Stomach (tissue), 9 donors: ENCODE results near the gene IQGAP2. TPM values are rescaled to one million over a fixed set of nuclear protein-coding genes. Genes with fewer than 3 reads are reported as not detected.

Source experiments
- DNase-seq, 2 donors: peaks; one replicate each; pipeline versions ENCODE4 v3.0.0 to v3.0.0-alpha.2; 2013 to 2019
- H3K27ac ChIP-seq, 5 donors: fragments of 200-600 bp in 4 of 5; sonication (generic) in 4 of 5; one replicate each; pipeline ENCODE4 v1.5.1; 2013 to 2019; ENCODE audit warnings: mild to moderate bottlenecking in 1 of 5, moderate library complexity in 1 of 5
- H3K27me3 ChIP-seq, 3 donors: fragments of 200-600 bp; sonication (generic); one replicate each; pipeline ENCODE4 v1.5.1; 2017 to 2019; ENCODE audit warnings: mixed run types in 1 of 3
- H3K36me3 ChIP-seq, 4 donors: fragments of 200-600 bp; sonication (generic); 1 replicate in 3 of 4; 2 replicates in 1 of 4; pipeline ENCODE4 v1.5.1; 2016 to 2019
- H3K4me1 ChIP-seq, 4 donors: fragments of 200-600 bp; sonication (generic); one replicate each; pipeline ENCODE4 v1.5.1; 2016 to 2019
- H3K4me3 ChIP-seq, 4 donors: fragments of 200-600 bp; sonication (generic) in 3 of 4; one replicate each; pipeline ENCODE4 v1.5.1; 2016 to 2019; ENCODE audit warnings: mild to moderate bottlenecking in 1 of 4
- H3K9me3 ChIP-seq, 4 donors: fragments of 200-600 bp; sonication (generic); one replicate each; pipeline ENCODE4 v1.5.1; 2016 to 2019
- EP300 ChIP-seq: sonication (generic); formaldehyde crosslinking; IDR thresholded peaks from one replicate; pipeline ENCODE4 v1.6.1; 2017; ENCODE audit warnings: antibody characterized with exemption
- POLR2A ChIP-seq, 4 donors: fragments of 450-650 bp; IDR thresholded peaks; one replicate each; pipeline ENCODE4 v1.6.1; 2016; ENCODE audit warnings: antibody characterized with exemption in 4 of 4, control low read depth in 2 of 4, mild to moderate bottlenecking in 1 of 4, moderate library complexity in 1 of 4
- POLR2AphosphoS5 ChIP-seq, 3 donors: sonication (generic); formaldehyde crosslinking; IDR thresholded peaks; one replicate each; pipeline ENCODE4 v1.6.1; 2016; ENCODE audit warnings: antibody characterized with exemption in 3 of 3
- WGBS, 5 donors: extraction: QIAGEN DNeasy Blood & Tissue Kit in 3 of 5; methylation state at CpG; one replicate each; pipeline versions ENCODE4 v1.1.5 to v1.1.7; 2013 to 2018; 5-methylcytosine and 5-hydroxymethylcytosine counted together
- intact Hi-C: fragments of 100-400 bp; cut with DNase I; formaldehyde crosslinking; loops from one replicate; pipeline ENCODE4 v1.15.1; 2023; ENCODE audit warnings: low total_unique reads
- polyA plus RNA-seq, 3 donors: library from polyadenylated mRNA; stranded (reverse); fragments of 200-250 nt; gene quantifications; one replicate each; pipeline ENCODE4 v1.2.3, GENCODE V29; 2013
- total RNA-seq, 5 donors: library from RNA; depleted of rRNA; stranded (reverse); fragments of >200 nt; gene quantifications; one replicate each; pipeline versions ENCODE4 v1.1.0 to v1.2.3, GENCODE V29; 2014 to 2016
- TF ChIP-seq, protein P1 (sequence below), 7 experiments: fragments of 450-650 bp in 4 of 7; fragments of 200-600 bp in 3 of 7; sonication (generic) in 3 of 7; IDR thresholded peaks; one replicate each; pipeline ENCODE4 v1.5.1; 2016 to 2019; ENCODE audit warnings: antibody characterized with exemption in 7 of 7, control low read depth in 2 of 7, mild to moderate bottlenecking in 1 of 7
- donor health status: healthy with polysubstance abuse.
- donor health status: Bipolar disorder and iron deficiency.
- donor health status: healthy.

IQGAP2 gene
- total and polyA plus RNA-seq, 8 donors, result 11.5 to 122 (median 42.1) TPM

DNA sequence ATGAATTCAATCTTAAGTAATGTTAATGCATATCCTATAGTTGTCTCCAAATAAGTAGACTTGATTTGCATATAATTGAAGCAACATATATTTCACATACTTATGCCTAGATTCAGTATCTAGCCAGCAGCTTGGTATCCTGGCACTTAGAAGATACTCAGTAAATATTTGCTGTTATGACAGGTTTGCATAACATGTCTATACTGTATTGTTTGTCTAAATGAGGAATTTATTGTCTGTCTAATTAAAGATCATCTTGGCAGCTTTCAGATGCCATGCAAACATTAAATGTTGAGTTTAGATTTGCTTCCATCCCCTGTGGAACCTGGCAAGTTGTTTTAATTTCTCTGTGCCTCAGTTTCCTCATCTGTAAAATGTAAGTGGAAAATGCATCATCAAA lies 9.4 kb downstream of the IQGAP2 start:
- no peak for DNase-seq
- intact Hi-C loops, result loop anchor here (10.0 kb wide), 1 partner anchor 132 kb away; no protein-coding TSS in a partner anchor
- TF ChIP-seq, protein P1, sequence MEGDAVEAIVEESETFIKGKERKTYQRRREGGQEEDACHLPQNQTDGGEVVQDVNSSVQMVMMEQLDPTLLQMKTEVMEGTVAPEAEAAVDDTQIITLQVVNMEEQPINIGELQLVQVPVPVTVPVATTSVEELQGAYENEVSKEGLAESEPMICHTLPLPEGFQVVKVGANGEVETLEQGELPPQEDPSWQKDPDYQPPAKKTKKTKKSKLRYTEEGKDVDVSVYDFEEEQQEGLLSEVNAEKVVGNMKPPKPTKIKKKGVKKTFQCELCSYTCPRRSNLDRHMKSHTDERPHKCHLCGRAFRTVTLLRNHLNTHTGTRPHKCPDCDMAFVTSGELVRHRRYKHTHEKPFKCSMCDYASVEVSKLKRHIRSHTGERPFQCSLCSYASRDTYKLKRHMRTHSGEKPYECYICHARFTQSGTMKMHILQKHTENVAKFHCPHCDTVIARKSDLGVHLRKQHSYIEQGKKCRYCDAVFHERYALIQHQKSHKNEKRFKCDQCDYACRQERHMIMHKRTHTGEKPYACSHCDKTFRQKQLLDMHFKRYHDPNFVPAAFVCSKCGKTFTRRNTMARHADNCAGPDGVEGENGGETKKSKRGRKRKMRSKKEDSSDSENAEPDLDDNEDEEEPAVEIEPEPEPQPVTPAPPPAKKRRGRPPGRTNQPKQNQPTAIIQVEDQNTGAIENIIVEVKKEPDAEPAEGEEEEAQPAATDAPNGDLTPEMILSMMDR (IDR thresholded peaks at IDR 0.05), result no peak
- TF ChIP-seq EP300, result no peak
- TF ChIP-seq POLR2AphosphoS5 (IDR thresholded peaks at IDR 0.05), result no peak
- TF ChIP-seq POLR2A (IDR thresholded peaks at IDR 0.05), result no peak
- no peak overlapping the region for H3K4me3 ChIP-seq
- H3K27ac ChIP-seq, result no peak overlapping the region
- H3K4me1 ChIP-seq, result peaks cover 7 to 52% (median 19%) of the 10 kb centered on the region in 4 donors
- no peaks in the 10 kb centered on the region for H3K9me3 ChIP-seq
- H3K27me3 ChIP-seq, result no peaks in the 10 kb centered on the region
- no peaks in the 10 kb centered on the region for H3K36me3 ChIP-seq

DNA sequence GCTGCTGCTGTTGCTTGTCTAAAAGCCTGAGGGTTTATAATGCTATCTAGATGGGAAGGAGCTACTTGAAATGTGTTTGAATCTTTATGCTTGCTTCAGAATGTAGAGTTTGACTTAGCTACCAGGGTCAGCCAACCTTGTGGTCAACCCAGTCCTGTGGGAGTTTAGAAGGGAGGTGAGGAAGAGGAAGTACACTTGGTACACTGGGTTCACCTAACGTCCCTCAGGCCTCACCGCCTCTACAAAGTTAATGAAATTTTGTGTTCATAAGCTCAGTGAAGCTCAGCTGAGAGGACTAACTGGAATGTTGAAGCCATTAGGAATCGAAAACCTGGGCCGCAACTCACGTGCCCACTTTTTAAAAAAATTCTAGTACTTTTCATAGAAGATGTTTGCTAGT lies 10.7 kb downstream of the IQGAP2 start:
- H3K36me3 ChIP-seq, result no peaks in the 10 kb centered on the region
- H3K4me3 ChIP-seq, result no peak overlapping the region
- intact Hi-C loops, result loop anchor here (10.0 kb wide), 1 partner anchor 131 kb away; no protein-coding TSS in a partner anchor
- H3K9me3 ChIP-seq, result no peaks in the 10 kb centered on the region
- H3K4me1 ChIP-seq, result peaks cover 7 to 40% (median 18%) of the 10 kb centered on the region in 4 donors
- WGBS, 5 donors, result 75 to 88% (median 80%) methylated on average over 5 of the region's 5 CpGs
- no peak for DNase-seq
- H3K27ac ChIP-seq, result no peak overlapping the region
- no peak for TF ChIP-seq POLR2A (IDR thresholded peaks at IDR 0.05)
- TF ChIP-seq POLR2AphosphoS5 (IDR thresholded peaks at IDR 0.05), result no peak
- TF ChIP-seq EP300, result no peak
- TF ChIP-seq, protein P1 (IDR thresholded peaks at IDR 0.05), result no peak
- H3K27me3 ChIP-seq, result no peaks in the 10 kb centered on the region

DNA sequence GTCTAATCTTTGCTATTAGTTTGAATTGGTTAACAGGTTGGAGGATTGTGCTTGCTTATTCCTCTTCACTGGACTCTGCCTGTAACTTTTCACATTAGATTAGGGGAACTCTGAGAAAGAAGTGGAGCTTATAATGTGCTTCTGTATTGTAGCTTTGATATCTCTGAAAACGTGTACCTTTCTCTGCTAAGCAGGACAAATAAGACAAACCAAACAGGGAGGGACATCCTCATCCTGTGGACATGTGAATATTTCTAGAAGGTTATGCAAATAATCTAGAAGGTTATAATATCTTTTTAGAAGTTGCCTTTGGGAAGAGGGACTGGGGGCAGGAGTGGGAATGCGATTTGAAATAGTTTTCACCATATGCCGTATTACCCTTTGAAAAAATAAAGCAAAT lies 11.7 kb downstream of the IQGAP2 start:
- H3K36me3 ChIP-seq, result no peaks in the 10 kb centered on the region
- H3K27ac ChIP-seq, result no peak overlapping the region
- H3K4me1 ChIP-seq, result peaks cover 7 to 40% (median 18%) of the 10 kb centered on the region in 4 donors
- intact Hi-C loops, result loop anchor here (10.0 kb wide), 1 partner anchor 130 kb away; no protein-coding TSS in a partner anchor
- no peaks in the 10 kb centered on the region for H3K9me3 ChIP-seq
- WGBS, 5 donors, result 58 to 75% (median 74%) methylated on average over 3 of the region's 3 CpGs
- no peaks in the 10 kb centered on the region for H3K27me3 ChIP-seq
- no peak for TF ChIP-seq POLR2AphosphoS5 (IDR thresholded peaks at IDR 0.05)
- TF ChIP-seq, protein P1 (IDR thresholded peaks at IDR 0.05), result no peak
- TF ChIP-seq POLR2A (IDR thresholded peaks at IDR 0.05), result no peak
- no peak for TF ChIP-seq EP300
- no peak overlapping the region for H3K4me3 ChIP-seq
- DNase-seq, result no peak

DNA sequence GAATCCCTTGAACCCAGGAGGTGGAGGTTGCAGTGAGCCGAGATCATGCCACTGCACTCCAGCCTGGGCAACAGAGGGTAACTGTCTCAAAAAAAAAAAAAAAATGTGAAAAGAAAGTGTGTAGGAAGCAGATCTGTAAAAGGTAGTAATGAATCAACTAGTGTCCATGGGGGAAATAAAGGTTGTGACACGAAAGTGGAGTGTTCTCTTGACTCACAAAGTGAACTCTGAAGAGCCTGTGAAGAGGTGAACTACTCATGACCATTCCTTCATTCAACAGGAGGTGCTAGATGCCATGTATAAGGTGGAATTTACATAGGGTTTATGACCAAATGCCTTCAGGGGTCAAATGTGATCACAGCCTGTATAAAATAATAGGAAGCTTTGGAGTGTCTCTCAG lies 12.8 kb downstream of the IQGAP2 start:
- peaks cover 2 to 33% (median 13%) of the 10 kb centered on the region in 4 donors for H3K4me1 ChIP-seq
- no peaks in the 10 kb centered on the region for H3K36me3 ChIP-seq
- H3K4me3 ChIP-seq, result no peak overlapping the region
- H3K27ac ChIP-seq, result no peak overlapping the region
- H3K27me3 ChIP-seq, result no peaks in the 10 kb centered on the region
- intact Hi-C loops, result loop anchor here (10.0 kb wide), 1 partner anchor 129 kb away; no protein-coding TSS in a partner anchor
- DNase-seq, result no peak
- TF ChIP-seq, protein P1 (IDR thresholded peaks at IDR 0.05), result no peak
- no peak for TF ChIP-seq POLR2AphosphoS5 (IDR thresholded peaks at IDR 0.05)
- TF ChIP-seq POLR2A (IDR thresholded peaks at IDR 0.05), result no peak
- no peak for TF ChIP-seq EP300
- 85 to 94% (median 94%) methylated on average over 2 of the region's 2 CpGs for WGBS, 5 donors
- no peaks in the 10 kb centered on the region for H3K9me3 ChIP-seq
